Tibial artery (tissue), 4 donors: ENCODE measurements around the gene MLC1.

Experiments used
- DNase-seq, 2 donors: peaks; one replicate each; pipeline ENCODE4 v3.0.0-alpha.2; 2019
- H3K27ac ChIP-seq, 2 donors: fragments of 200-600 bp; sonication (generic) in 1 of 2; 1 replicate in 1 of 2; 2 replicates in 1 of 2; pipeline ENCODE4 v1.5.1; 2018 to 2019; ENCODE audit warnings: mild to moderate bottlenecking in 1 of 2
- H3K27me3 ChIP-seq, 2 donors: fragments of 200-600 bp; sonication (generic) in 1 of 2; one replicate each; pipeline versions ENCODE4 v1.5.1 to v1.6.0; 2016 to 2019
- H3K36me3 ChIP-seq, 3 donors: fragments of 200-600 bp; sonication (generic) in 2 of 3; one replicate each; pipeline ENCODE4 v1.5.1; 2016 to 2019; ENCODE audit warnings: mild to moderate bottlenecking in 2 of 3
- H3K4me1 ChIP-seq, 4 donors: fragments of 200-600 bp; sonication (generic) in 2 of 4; 1 replicate in 3 of 4; 2 replicates in 1 of 4; pipeline ENCODE4 v1.5.1; 2016 to 2019
- H3K4me3 ChIP-seq, 2 donors: fragments of 200-600 bp; sonication (generic) in 1 of 2; 1 replicate in 1 of 2; 2 replicates in 1 of 2; pipeline ENCODE4 v1.5.1; 2018 to 2019; ENCODE audit warnings: mild to moderate bottlenecking in 2 of 2
- H3K9me3 ChIP-seq, 3 donors: fragments of 200-600 bp; sonication (generic) in 1 of 3; one replicate each; pipeline ENCODE4 v1.5.1; 2016 to 2019
- intact Hi-C: fragments of 100-400 bp; cut with DNase I; formaldehyde crosslinking; loops from one replicate; pipeline ENCODE4 v1.15.0; 2023; ENCODE audit warnings: low total_unique reads
- TF ChIP-seq, protein P1 (sequence below), 2 experiments: fragments of 200-600 bp in 1 of 2; fragments of 450-650 bp in 1 of 2; IDR thresholded peaks; one replicate each; pipeline ENCODE4 v1.5.1; 2017 to 2019; ENCODE audit warnings: antibody characterized with exemption in 2 of 2, mild to moderate bottlenecking in 1 of 2, moderate library complexity in 1 of 2

The MLC1 gene

DNA sequence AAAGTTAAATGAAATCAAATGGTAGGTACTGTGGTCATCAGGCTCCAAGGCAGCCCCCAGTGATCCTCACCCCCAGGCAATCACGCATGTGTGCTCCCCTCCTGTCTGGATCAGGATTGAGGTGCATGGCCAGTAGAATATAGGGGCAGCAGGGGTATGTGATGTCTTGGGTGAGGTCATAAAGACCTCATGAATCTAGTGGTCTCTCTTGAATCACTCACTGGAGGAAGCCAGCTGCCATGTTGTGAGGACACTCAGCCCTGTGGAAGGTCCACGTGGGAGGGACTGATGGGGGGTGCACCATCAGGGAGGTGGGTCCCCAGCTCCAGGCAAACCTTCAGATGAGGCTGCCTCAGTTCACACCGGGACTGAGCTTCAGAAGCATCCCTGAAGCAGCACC, 65.9 kb downstream of the MLC1 start:
- no peaks in the 10 kb centered on the region for H3K9me3 ChIP-seq
- no peaks in the 10 kb centered on the region for H3K36me3 ChIP-seq
- peaks cover 0 to 9% (median 0%) of the 10 kb centered on the region in 4 donors for H3K4me1 ChIP-seq
- TF ChIP-seq, protein P1, sequence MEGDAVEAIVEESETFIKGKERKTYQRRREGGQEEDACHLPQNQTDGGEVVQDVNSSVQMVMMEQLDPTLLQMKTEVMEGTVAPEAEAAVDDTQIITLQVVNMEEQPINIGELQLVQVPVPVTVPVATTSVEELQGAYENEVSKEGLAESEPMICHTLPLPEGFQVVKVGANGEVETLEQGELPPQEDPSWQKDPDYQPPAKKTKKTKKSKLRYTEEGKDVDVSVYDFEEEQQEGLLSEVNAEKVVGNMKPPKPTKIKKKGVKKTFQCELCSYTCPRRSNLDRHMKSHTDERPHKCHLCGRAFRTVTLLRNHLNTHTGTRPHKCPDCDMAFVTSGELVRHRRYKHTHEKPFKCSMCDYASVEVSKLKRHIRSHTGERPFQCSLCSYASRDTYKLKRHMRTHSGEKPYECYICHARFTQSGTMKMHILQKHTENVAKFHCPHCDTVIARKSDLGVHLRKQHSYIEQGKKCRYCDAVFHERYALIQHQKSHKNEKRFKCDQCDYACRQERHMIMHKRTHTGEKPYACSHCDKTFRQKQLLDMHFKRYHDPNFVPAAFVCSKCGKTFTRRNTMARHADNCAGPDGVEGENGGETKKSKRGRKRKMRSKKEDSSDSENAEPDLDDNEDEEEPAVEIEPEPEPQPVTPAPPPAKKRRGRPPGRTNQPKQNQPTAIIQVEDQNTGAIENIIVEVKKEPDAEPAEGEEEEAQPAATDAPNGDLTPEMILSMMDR (IDR thresholded peaks at IDR 0.05), result no peak
- peaks cover 1 to 39% of the 10 kb centered on the region in 2 donors for H3K27me3 ChIP-seq
- intact Hi-C loops, result no loop called here
- H3K4me3 ChIP-seq, result no peak overlapping the region
- no peak for DNase-seq
- no peak overlapping the region for H3K27ac ChIP-seq

DNA sequence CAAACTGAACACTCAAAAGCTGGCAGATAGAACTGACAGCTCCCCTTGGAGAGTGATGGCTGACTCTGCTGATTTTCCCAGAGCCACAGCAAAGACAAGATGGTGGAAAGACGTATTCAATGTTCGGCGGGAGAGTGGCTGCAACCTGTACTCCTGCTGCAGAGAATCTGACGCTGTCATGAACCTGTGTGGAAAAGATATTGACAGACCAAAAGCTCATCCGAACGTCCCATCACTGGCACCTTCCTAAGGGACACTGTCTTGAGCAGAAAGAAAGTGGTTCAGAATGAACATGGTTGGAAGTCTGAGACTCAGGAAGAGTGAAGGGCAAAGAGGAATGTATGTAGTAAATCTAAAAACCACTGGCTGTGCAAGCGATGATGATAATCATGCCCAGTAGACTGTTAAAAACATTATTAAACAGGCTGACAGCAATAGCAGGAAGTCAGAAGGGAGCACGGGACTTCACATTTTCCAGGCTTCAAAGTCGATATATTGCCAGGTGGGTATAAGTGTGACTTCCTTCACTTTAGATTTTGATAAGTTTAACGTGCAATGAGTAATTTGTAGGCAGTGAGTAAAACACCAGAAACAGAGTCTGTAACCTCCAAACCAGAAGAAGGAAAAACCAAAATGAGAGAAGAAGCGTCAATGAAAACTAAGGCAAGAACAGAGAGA, 66.5 kb downstream of the MLC1 start:
- H3K4me1 ChIP-seq, result peaks cover 0 to 12% (median 0%) of the 10 kb centered on the region in 4 donors
- no peaks in the 10 kb centered on the region for H3K36me3 ChIP-seq
- TF ChIP-seq, protein P1 (IDR thresholded peaks at IDR 0.05), result no peak
- no peaks in the 10 kb centered on the region for H3K9me3 ChIP-seq
- intact Hi-C loops, result no loop called here
- no peak overlapping the region for H3K27ac ChIP-seq
- H3K27me3 ChIP-seq, result peaks cover 4 to 44% of the 10 kb centered on the region in 2 donors
- DNase-seq, result no peak
- H3K4me3 ChIP-seq, result no peak overlapping the region

DNA sequence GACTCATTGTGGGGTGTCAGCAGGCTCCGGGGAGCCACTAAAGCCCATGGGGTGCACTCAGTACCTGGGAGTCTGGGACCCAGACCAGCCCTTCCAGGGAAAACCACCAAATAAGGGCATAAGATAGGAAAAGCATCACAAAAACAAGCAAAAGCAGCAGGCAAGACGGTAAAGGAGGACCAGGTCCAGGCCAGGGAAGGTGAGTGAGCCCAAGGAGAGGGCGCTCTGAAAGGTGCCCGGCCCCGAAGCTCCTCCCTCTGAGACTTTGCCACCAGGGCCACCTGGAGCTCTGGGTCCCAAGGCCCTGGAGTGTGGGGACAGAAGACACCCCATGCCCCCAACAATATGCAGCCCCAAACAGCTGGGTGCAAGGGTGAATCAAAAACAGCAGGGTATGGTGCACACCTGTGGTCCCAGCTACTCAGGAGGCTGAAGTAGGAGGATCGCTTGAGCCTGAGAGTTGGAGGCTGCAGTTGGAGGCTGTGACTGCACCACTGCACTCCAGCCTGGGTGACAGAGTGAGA, 67.5 kb downstream of the MLC1 start:
- TF ChIP-seq, protein P1 (IDR thresholded peaks at IDR 0.05), result no peak
- Histone ChIP-seq H3K27me3 (peaks cover 4 to 54% of the 10 kb centered on the region in 2 donors), H3K9me3 (no peaks in the 10 kb centered on the region), H3K36me3 (no peaks in the 10 kb centered on the region), H3K4me1 (peaks cover 0 to 12% (median 0%) of the 10 kb centered on the region in 4 donors), H3K27ac (no peak overlapping the region), H3K4me3 (no peak overlapping the region)
- intact Hi-C loops, result no loop called here
- no peak for DNase-seq

DNA sequence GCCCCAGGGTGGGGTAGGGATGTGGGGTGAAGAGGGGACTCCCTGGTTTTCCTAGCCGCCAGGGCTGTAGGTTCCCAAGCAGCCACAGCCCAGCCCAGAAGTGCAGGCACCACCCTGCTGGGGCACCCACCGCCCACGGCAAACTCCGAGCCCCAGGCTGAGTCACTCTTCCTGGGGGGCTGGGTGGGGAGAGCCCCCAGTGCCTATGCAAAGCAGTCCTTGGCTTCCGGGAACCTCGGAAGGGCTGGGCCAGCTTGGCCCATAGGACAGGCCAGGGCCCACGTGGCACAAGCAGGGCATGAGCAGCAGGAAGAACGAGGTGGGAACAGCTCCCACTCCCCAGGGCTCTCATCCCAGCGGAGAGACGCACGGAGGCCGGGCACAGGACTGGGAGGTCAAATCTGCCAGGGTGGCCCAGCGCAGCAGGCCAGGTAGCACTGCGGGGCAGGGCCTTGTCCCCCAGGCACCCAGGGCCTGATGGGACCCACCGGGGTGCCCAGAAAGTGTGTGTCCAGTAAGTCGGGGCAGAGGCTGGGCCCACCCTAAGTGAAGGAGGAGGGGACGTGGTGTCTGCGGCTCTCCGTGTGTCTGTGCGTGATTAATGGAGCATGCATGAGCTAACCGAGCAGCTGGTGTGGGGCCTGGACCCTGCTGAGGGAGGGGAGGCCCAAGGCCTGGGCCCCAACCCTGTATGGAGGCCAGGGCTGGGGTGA, 68.1 kb downstream of the MLC1 start:
- peaks cover 0 to 12% (median 0%) of the 10 kb centered on the region in 4 donors for H3K4me1 ChIP-seq
- H3K4me3 ChIP-seq, result no peak overlapping the region
- DNase-seq, result peak in 1 of 2 donors; percentile 62
- peaks cover 4 to 58% of the 10 kb centered on the region in 2 donors for H3K27me3 ChIP-seq
- TF ChIP-seq, protein P1 (IDR thresholded peaks at IDR 0.05), result no peak
- intact Hi-C loops, result no loop called here
- H3K36me3 ChIP-seq, result no peaks in the 10 kb centered on the region
- H3K9me3 ChIP-seq, result no peaks in the 10 kb centered on the region
- no peak overlapping the region for H3K27ac ChIP-seq

DNA sequence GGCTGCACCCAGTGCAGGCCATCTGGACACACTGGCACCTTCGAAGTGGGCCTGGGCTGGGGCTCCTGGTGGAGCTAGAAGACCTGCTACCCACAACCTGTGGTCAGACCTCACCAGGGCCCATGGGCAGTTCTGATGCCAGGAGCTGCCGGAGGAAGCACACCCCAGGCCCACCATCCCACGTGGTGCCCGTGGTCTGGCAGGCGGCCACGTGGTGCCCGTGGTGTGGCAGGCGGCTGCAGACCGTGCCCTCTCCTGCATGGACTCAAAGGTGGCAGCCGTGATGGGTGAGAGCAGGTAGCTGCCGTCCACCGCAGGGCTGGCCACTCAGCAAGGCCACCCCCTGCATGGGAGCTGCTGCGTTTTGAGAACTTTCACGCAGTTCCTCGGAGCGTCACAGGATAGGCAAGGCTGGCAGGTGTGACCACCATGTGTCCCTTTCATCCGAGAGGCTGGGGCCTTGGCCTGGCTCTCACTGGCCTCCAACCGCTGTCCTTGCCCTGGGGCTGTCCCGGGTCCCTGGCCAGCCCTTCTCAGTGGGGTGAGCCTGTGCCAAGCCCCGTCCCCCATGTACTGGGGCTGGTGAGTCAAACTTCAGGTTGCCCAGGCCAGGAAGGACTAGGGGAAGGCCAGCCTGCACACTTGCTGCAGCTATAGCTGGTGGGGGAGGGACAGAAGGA, 68.8 kb downstream of the MLC1 start:
- Histone ChIP-seq H3K4me3 (no peak overlapping the region), H3K27me3 (peaks cover 4 to 65% of the 10 kb centered on the region in 2 donors), H3K9me3 (no peaks in the 10 kb centered on the region), H3K36me3 (no peaks in the 10 kb centered on the region), H3K4me1 (peaks cover 0 to 12% (median 0%) of the 10 kb centered on the region in 4 donors), H3K27ac (no peak overlapping the region)
- peak in 1 of 2 donors; percentile 61 for DNase-seq
- TF ChIP-seq, protein P1 (IDR thresholded peaks at IDR 0.05), result no peak
- intact Hi-C loops, result no loop called here
